Measurements from ENCODE around the gene CAP2. TPM values are rescaled to one million over a fixed set of nuclear protein-coding genes. Genes with fewer than 3 reads are reported as not detected.
"Not testable (repeated sequence)": the region's sequence is repeated elsewhere in the genome, so short reads cannot be mapped to it uniquely, and the experiment has no call there.

CAP2 gene
- total and polyA plus RNA-seq, 10 donors: 0.68 to 2.8 (median 1.8) TPM

- Histone ChIP-seq H3K27me3 (replicated peaks in 1 of 7) (peaks cover 0 to 22% (median 0%) of the 10 kb centered on the region in 7 donors), H3K4me1 (no peaks in the 10 kb centered on the region), H3K27ac (no peak overlapping the region), H3K9me3 (peaks cover 0 to 29% (median 18%) of the 10 kb centered on the region in 8 donors), H3K4me3 (no peak overlapping the region), H3K36me3 (no peaks in the 10 kb centered on the region)
- intact Hi-C loops (cut with DNase I; ENCODE audit: low total_unique reads): no loop called here
- 86 to 97% (median 92%) methylated on average over 8 of the region's 8 CpGs for WGBS, 5 donors
- TF ChIP-seq POLR2AphosphoS5 (IDR thresholded peaks at IDR 0.05) (no peak), POLR2A (IDR thresholded peaks at IDR 0.05) (no peak), CTCF (IDR thresholded peaks at IDR 0.05 in 8 of 11, conservative IDR thresholded peaks at IDR 0.05 in 3 of 11) (no peak)
- DNase-seq: no peak
Observed at GRCh38 chr6:17574866-17575560, 181.6 kb downstream of the CAP2 start.

GRCh38 chr6:17577059-17577458, 183.7 kb downstream of the CAP2 start:
- WGBS, 5 donors: 89 to 96% (median 94%) methylated on average over 1 of the region's 1 CpG
- no peak overlapping the region for H3K4me3 ChIP-seq
- peaks cover 0 to 32% (median 5%) of the 10 kb centered on the region in 7 donors for H3K27me3 ChIP-seq (replicated peaks in 1 of 7)
- peaks cover 0 to 9% (median 5%) of the 10 kb centered on the region in 6 donors for H3K4me1 ChIP-seq
- DNase-seq: no peak
- TF ChIP-seq POLR2A (IDR thresholded peaks at IDR 0.05) (no peak), POLR2AphosphoS5 (IDR thresholded peaks at IDR 0.05) (no peak), CTCF (IDR thresholded peaks at IDR 0.05 in 8 of 11, conservative IDR thresholded peaks at IDR 0.05 in 3 of 11) (no peak)
- intact Hi-C loops (cut with DNase I; ENCODE audit: low total_unique reads): no loop called here
- H3K9me3 ChIP-seq: peaks cover 0 to 29% (median 18%) of the 10 kb centered on the region in 8 donors
- no peak overlapping the region for H3K27ac ChIP-seq
- H3K36me3 ChIP-seq: no peaks in the 10 kb centered on the region

- Histone ChIP-seq H3K27ac (peak overlapping the region in 2 of 8 donors; percentile 26 to 30), H3K27me3 (replicated peaks in 1 of 7) (peaks cover 0 to 21% (median 5%) of the 10 kb centered on the region in 7 donors), H3K4me3 (peak overlapping the region; percentile 27 to 72 (median 44)), H3K36me3 (no peaks in the 10 kb centered on the region), H3K9me3 (peaks cover 0 to 22% (median 18%) of the 10 kb centered on the region in 8 donors), H3K4me1 (peaks cover 0 to 24% (median 10%) of the 10 kb centered on the region in 6 donors)
- TF ChIP-seq POLR2A (IDR thresholded peaks at IDR 0.05) (no peak), CTCF (IDR thresholded peaks at IDR 0.05 in 8 of 11, conservative IDR thresholded peaks at IDR 0.05 in 3 of 11) (no peak), POLR2AphosphoS5 (IDR thresholded peaks at IDR 0.05) (peak in 1 of 3 donors; percentile 33)
- intact Hi-C loops (cut with DNase I; ENCODE audit: low total_unique reads): loop anchor here (5.0 kb wide), 2 partner anchors 222 to 423 kb away; no protein-coding TSS in a partner anchor
- 11 to 31% (median 24%) methylated on average over 18 to 53 of the region's 53 CpGs for WGBS, 5 donors
- peak; percentile 76 for DNase-seq
Observed at GRCh38 chr6:17580518-17581048, 187.2 kb downstream of the CAP2 start.

- not testable (repeated sequence) for DNase-seq, H3K27ac ChIP-seq, H3K4me3 ChIP-seq, H3K36me3 ChIP-seq
- Histone ChIP-seq H3K27me3 (replicated peaks in 1 of 7) (peaks cover 0 to 21% (median 5%) of the 10 kb centered on the region in 7 donors), H3K9me3 (peaks cover 0 to 17% (median 13%) of the 10 kb centered on the region in 8 donors), H3K4me1 (peaks cover 0 to 31% (median 13%) of the 10 kb centered on the region in 6 donors)
- intact Hi-C loops (cut with DNase I; ENCODE audit: low total_unique reads): loop anchor here (5.0 kb wide), 2 partner anchors 221 to 424 kb away; no protein-coding TSS in a partner anchor
- WGBS, 5 donors: 94 to 97% (median 96%) methylated on average over 7 of the region's 7 CpGs
Observed at GRCh38 chr6:17581282-17581681, 187.9 kb downstream of the CAP2 start.
